Tibial nerve (tissue), 4 donors: ENCODE results near the gene MOCOS.

Experiments used
- EP300 ChIP-seq, 2 donors: sonication (generic); formaldehyde crosslinking; IDR thresholded peaks; one replicate each; pipeline ENCODE4 v1.6.1; 2017; ENCODE audit warnings: antibody characterized with exemption in 2 of 2, mild to moderate bottlenecking in 1 of 2
- TF ChIP-seq, protein P1 (sequence below), 5 experiments: fragments of 200-600 bp in 3 of 5; fragments of 450-650 bp in 2 of 5; sonication (generic) in 3 of 5; IDR thresholded peaks; one replicate each; pipeline ENCODE4 v1.5.1; 2016 to 2019; ENCODE audit warnings: antibody characterized with exemption in 5 of 5, mild to moderate bottlenecking in 3 of 5, moderate library complexity in 2 of 5

DNA sequence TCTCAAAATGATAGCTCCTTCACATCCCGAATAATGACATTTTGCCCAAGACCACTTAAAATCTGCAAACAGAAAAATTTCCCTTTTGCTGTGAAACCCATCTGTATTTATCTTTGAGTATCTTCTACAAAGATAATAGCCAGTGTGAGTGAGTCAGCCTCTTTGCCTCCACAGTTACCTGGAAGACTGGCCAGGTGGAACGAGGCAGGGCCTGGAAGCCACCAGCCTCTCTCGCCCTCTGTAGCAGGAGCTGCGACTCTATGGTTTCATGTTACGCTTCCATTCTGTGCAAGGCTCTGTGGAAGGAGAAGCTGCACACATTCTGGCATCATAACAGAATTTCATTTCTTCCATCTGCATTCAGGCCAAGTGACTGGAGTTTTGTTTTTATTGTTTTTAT lies 48.1 kb upstream of the MOCOS start:
- TF ChIP-seq, protein P1, sequence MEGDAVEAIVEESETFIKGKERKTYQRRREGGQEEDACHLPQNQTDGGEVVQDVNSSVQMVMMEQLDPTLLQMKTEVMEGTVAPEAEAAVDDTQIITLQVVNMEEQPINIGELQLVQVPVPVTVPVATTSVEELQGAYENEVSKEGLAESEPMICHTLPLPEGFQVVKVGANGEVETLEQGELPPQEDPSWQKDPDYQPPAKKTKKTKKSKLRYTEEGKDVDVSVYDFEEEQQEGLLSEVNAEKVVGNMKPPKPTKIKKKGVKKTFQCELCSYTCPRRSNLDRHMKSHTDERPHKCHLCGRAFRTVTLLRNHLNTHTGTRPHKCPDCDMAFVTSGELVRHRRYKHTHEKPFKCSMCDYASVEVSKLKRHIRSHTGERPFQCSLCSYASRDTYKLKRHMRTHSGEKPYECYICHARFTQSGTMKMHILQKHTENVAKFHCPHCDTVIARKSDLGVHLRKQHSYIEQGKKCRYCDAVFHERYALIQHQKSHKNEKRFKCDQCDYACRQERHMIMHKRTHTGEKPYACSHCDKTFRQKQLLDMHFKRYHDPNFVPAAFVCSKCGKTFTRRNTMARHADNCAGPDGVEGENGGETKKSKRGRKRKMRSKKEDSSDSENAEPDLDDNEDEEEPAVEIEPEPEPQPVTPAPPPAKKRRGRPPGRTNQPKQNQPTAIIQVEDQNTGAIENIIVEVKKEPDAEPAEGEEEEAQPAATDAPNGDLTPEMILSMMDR (IDR thresholded peaks at IDR 0.05): no peak
- no peak for TF ChIP-seq EP300 (IDR thresholded peaks at IDR 0.05)
